HAP-1 (cell line): ENCODE results near the gene ARID5A.

Experiments
- DNase-seq, 2 experiments: peaks; one replicate each; pipeline ENCODE4 v3.0.0-alpha.2; 2016 to 2020; ENCODE audit warnings: low spot score in 2 of 2
- H3K27me3 ChIP-seq: fragments of 250-450 bp; sonication (Bioruptor Pico); 2 replicates; pipeline ENCODE4 v1.5.1; 2020; ENCODE audit warnings: low read depth, mild to moderate bottlenecking, moderate library complexity
- H3K36me3 ChIP-seq: fragments of 250-450 bp; sonication (Bioruptor Pico); replicated peaks from 2 replicates; pipeline ENCODE4 v1.5.1; 2020; ENCODE audit warnings: mild to moderate bottlenecking
- H3K4me1 ChIP-seq: fragments of 250-450 bp; sonication (Bioruptor Pico); 2 replicates; pipeline ENCODE4 v1.5.1; 2020; ENCODE audit warnings: mild to moderate bottlenecking
- H3K4me3 ChIP-seq: fragments of 250-450 bp; sonication (Bioruptor Pico); 2 replicates; pipeline ENCODE4 v1.5.1; 2020; ENCODE audit warnings: mild to moderate bottlenecking, moderate library complexity
- H3K9me3 ChIP-seq: fragments of 250-450 bp; sonication (Bioruptor Pico); 2 replicates; pipeline ENCODE4 v1.5.1; 2020; ENCODE audit warnings: mild to moderate bottlenecking, moderate library complexity
- in situ Hi-C: fragments of 300-500 bp; cut with MboI; formaldehyde crosslinking; loops from 3 replicates; pipeline ENCODE4 v1.14.3; 2020; ENCODE audit warnings: low sequenced_read_pairs, inconsistent platforms, mixed read lengths

The ARID5A gene

GRCh38 chr2:96526101-96526591 lies 10.4 kb upstream of the ARID5A start:
- Histone ChIP-seq H3K36me3 (no peaks in the 10 kb centered on the region), H3K9me3 (no peaks in the 10 kb centered on the region), H3K27me3 (no peaks in the 10 kb centered on the region), H3K4me3 (no peak overlapping the region), H3K4me1 (peaks cover 2% of the 10 kb centered on the region; the same call in 1 of the 2 replicates)
- DNase-seq, result no peak
- in situ Hi-C loops, result no loop called here

- H3K4me1 ChIP-seq, result peaks cover 7% of the 10 kb centered on the region
- in situ Hi-C loops, result no loop called here
- no peaks in the 10 kb centered on the region for H3K36me3 ChIP-seq
- no peak for DNase-seq
- no peaks in the 10 kb centered on the region for H3K9me3 ChIP-seq
- no peaks in the 10 kb centered on the region for H3K27me3 ChIP-seq
- H3K4me3 ChIP-seq, result no peak overlapping the region; the same call in 1 of the 2 replicates
These were observed 9.8 kb upstream of the ARID5A start for GRCh38 chr2:96526615-96527285.

- no peaks in the 10 kb centered on the region for H3K9me3 ChIP-seq
These were observed 9.1 kb upstream of the ARID5A start for GRCh38 chr2:96527286-96528005.

GRCh38 chr2:96528006-96528699 lies 8.4 kb upstream of the ARID5A start:
- H3K36me3 ChIP-seq, result no peaks in the 10 kb centered on the region
- H3K4me3 ChIP-seq, result peak overlapping the region; percentile 2; the same call in 1 of the 2 replicates
- in situ Hi-C loops, result no loop called here
- H3K9me3 ChIP-seq, result no peaks in the 10 kb centered on the region
- peaks cover 15% of the 10 kb centered on the region for H3K4me1 ChIP-seq
- DNase-seq, result no peak
- H3K27me3 ChIP-seq, result no peaks in the 10 kb centered on the region

More at GRCh38 chr2:96527286-96528005, 9.1 kb upstream of the ARID5A start:
- in situ Hi-C loops, result no loop called here
- Histone ChIP-seq H3K4me3 (peak overlapping the region; percentile 11; the same call in 1 of the 2 replicates), H3K36me3 (no peaks in the 10 kb centered on the region), H3K27me3 (no peaks in the 10 kb centered on the region), H3K4me1 (peaks cover 11% of the 10 kb centered on the region)
- DNase-seq, result peak in 1 of 2 experiments; percentile 54

- Histone ChIP-seq H3K9me3 (no peaks in the 10 kb centered on the region), H3K27me3 (no peaks in the 10 kb centered on the region), H3K36me3 (no peaks in the 10 kb centered on the region), H3K4me3 (no peak overlapping the region), H3K4me1 (peaks cover 15% of the 10 kb centered on the region)
- in situ Hi-C loops, result no loop called here
- no peak for DNase-seq
These were observed 7.7 kb upstream of the ARID5A start for GRCh38 chr2:96528700-96529375.

- in situ Hi-C loops, result no loop called here
- H3K36me3 ChIP-seq, result no peaks in the 10 kb centered on the region
- H3K27me3 ChIP-seq, result no peaks in the 10 kb centered on the region
- peaks cover 15% of the 10 kb centered on the region for H3K4me1 ChIP-seq
- H3K9me3 ChIP-seq, result no peaks in the 10 kb centered on the region
- no peak overlapping the region for H3K4me3 ChIP-seq
- DNase-seq, result no peak
These were observed 7.0 kb upstream of the ARID5A start for GRCh38 chr2:96529376-96530143.

- Histone ChIP-seq H3K9me3 (no peaks in the 10 kb centered on the region), H3K27me3 (no peaks in the 10 kb centered on the region), H3K4me1 (peaks cover 15% of the 10 kb centered on the region), H3K36me3 (no peaks in the 10 kb centered on the region), H3K4me3 (no peak overlapping the region)
- no peak for DNase-seq
- in situ Hi-C loops, result no loop called here
These were observed 6.5 kb upstream of the ARID5A start for GRCh38 chr2:96530144-96530430.

- DNase-seq, result no peak
- no peak overlapping the region for H3K4me3 ChIP-seq
- H3K27me3 ChIP-seq, result no peaks in the 10 kb centered on the region
- H3K36me3 ChIP-seq, result no peaks in the 10 kb centered on the region
- H3K4me1 ChIP-seq, result peaks cover 15% of the 10 kb centered on the region
- H3K9me3 ChIP-seq, result no peaks in the 10 kb centered on the region
- in situ Hi-C loops, result no loop called here
These were observed 5.8 kb upstream of the ARID5A start for GRCh38 chr2:96530474-96531357.

GRCh38 chr2:96531366-96531765 lies 5.2 kb upstream of the ARID5A start:
- H3K27me3 ChIP-seq, result no peaks in the 10 kb centered on the region
- in situ Hi-C loops, result no loop called here

GRCh38 chr2:96531872-96532505 lies 4.6 kb upstream of the ARID5A start:
- H3K4me3 ChIP-seq, result peak overlapping the region; percentile 14
- peaks cover 15% of the 10 kb centered on the region for H3K4me1 ChIP-seq
- no peaks in the 10 kb centered on the region for H3K9me3 ChIP-seq
- in situ Hi-C loops, result no loop called here
- H3K27me3 ChIP-seq, result no peaks in the 10 kb centered on the region
- peak; percentile 94 to 95 for DNase-seq
- H3K36me3 ChIP-seq, result no peaks in the 10 kb centered on the region

More at GRCh38 chr2:96531366-96531765, 5.2 kb upstream of the ARID5A start:
- Histone ChIP-seq H3K36me3 (no peaks in the 10 kb centered on the region), H3K4me3 (no peak overlapping the region), H3K9me3 (no peaks in the 10 kb centered on the region), H3K4me1 (peaks cover 15% of the 10 kb centered on the region)
- no peak for DNase-seq

GRCh38 chr2:96532641-96533291 lies 3.8 kb upstream of the ARID5A start:
- Histone ChIP-seq H3K27me3 (no peaks in the 10 kb centered on the region), H3K36me3 (no peaks in the 10 kb centered on the region), H3K4me3 (no peak overlapping the region), H3K4me1 (peaks cover 16% of the 10 kb centered on the region), H3K9me3 (no peaks in the 10 kb centered on the region)
- no peak for DNase-seq
- in situ Hi-C loops, result no loop called here
